HEK293T (cell line): ENCODE data around the gene RPTOR.

ENCODE experiments used
- CTCF ChIA-PET: fragments of 350-600 bp; formaldehyde crosslinking; extraction: SDS; loops from one replicate; lab custom pipeline; 2021; ENCODE audit warnings: antibody characterized with exemption, inconsistent platforms; lab: Yijun Ruan, JAX
- POLR2A ChIA-PET: fragments of 350-600 bp; formaldehyde crosslinking; extraction: SDS; loops from one replicate; lab custom pipeline; 2020; ENCODE audit warnings: antibody characterized with exemption, inconsistent platforms; lab: Yijun Ruan, JAX
- DNase-seq: peaks from one replicate; pipeline ENCODE4 v3.0.0; 2012; ENCODE audit warnings: mixed read lengths; ENCODE audit errors: extremely low spot score
- ARNT ChIP-seq: fragments of 450-650 bp; IDR thresholded peaks from 2 replicates; pipeline ENCODE4 v1.6.1; 2017; ENCODE audit warnings: mild to moderate bottlenecking
- BHLHE40 ChIP-seq: fragments of 450-650 bp; IDR thresholded peaks from 2 replicates; pipeline ENCODE4 v1.6.1; 2016; ENCODE audit warnings: mild to moderate bottlenecking, moderate library complexity, borderline replicate concordance
- CTBP1 ChIP-seq: fragments of 450-650 bp; IDR thresholded peaks from 2 replicates; pipeline ENCODE4 v1.6.1; 2016; ENCODE audit warnings: borderline replicate concordance
- ELF4 ChIP-seq: fragments of 450-650 bp; IDR thresholded peaks from 2 replicates; pipeline ENCODE4 v1.6.1; 2017; ENCODE audit warnings: antibody characterized with exemption
- FOXA1 ChIP-seq: fragments of 450-650 bp; IDR thresholded peaks from 2 replicates; pipeline ENCODE4 v1.6.1; 2016; ENCODE audit warnings: mild to moderate bottlenecking
- FOXK2 ChIP-seq: fragments of 450-650 bp; IDR thresholded peaks from 2 replicates; pipeline ENCODE4 v1.6.1; 2016; ENCODE audit warnings: mild to moderate bottlenecking
- FOXM1 ChIP-seq: fragments of 450-650 bp; IDR thresholded peaks from 2 replicates; pipeline ENCODE4 v1.6.1; 2017; ENCODE audit warnings: mild to moderate bottlenecking, borderline replicate concordance
- HDGF ChIP-seq: fragments of 450-650 bp; IDR thresholded peaks from 2 replicates; pipeline ENCODE4 v1.6.1; 2017; ENCODE audit warnings: antibody characterized with exemption, borderline replicate concordance
- L3MBTL2 ChIP-seq: fragments of 450-650 bp; conservative IDR thresholded peaks from 2 replicates; pipeline ENCODE4 v1.6.1; 2016; ENCODE audit warnings: mild to moderate bottlenecking
- LEF1 ChIP-seq: fragments of 450-650 bp; IDR thresholded peaks from 2 replicates; pipeline ENCODE4 v1.6.1; 2017; ENCODE audit warnings: mild to moderate bottlenecking, borderline replicate concordance
- NFRKB ChIP-seq: fragments of 450-650 bp; IDR thresholded peaks from 2 replicates; pipeline ENCODE4 v1.6.1; 2016; ENCODE audit warnings: mild to moderate bottlenecking, moderate library complexity
- PKNOX1 ChIP-seq: fragments of 450-650 bp; IDR thresholded peaks from 2 replicates; pipeline ENCODE4 v1.6.1; 2016
- SP1 ChIP-seq: fragments of 450-650 bp; IDR thresholded peaks from 2 replicates; pipeline ENCODE4 v1.6.1; 2017
- SUZ12 ChIP-seq: fragments of 450-650 bp; IDR thresholded peaks from 2 replicates; pipeline ENCODE4 v1.6.1; 2016; ENCODE audit warnings: mild to moderate bottlenecking
- TARDBP ChIP-seq: fragments of 450-650 bp; IDR thresholded peaks from 2 replicates; pipeline ENCODE4 v1.6.1; 2016
- ZNF384 ChIP-seq: fragments of 450-650 bp; IDR thresholded peaks from 2 replicates; pipeline ENCODE4 v1.6.1; 2016

Gene RPTOR

GRCh38 chr17:80608326-80608725 is 63.7 kb downstream of the RPTOR start:
- CTCF ChIA-PET, result no interaction called here
- POLR2A ChIA-PET, result no interaction called here
- DNase-seq, result no peak
- TF ChIP-seq ZNF384 (no peak), NFRKB (no peak), TARDBP (no peak), SUZ12 (no peak), PKNOX1 (no peak), FOXK2 (no peak), L3MBTL2 (no peak), ELF4 (no peak), FOXA1 (no peak), LEF1 (no peak), FOXM1 (no peak), SP1 (no peak), ARNT (no peak), BHLHE40 (no peak)

- POLR2A ChIA-PET, result no interaction called here
- no peak for DNase-seq
- CTCF ChIA-PET, result no interaction called here
- TF ChIP-seq FOXM1 (no peak), LEF1 (no peak), FOXK2 (no peak)
Observed at GRCh38 chr17:80609757-80610156, 65.1 kb downstream of the RPTOR start.

GRCh38 chr17:80611816-80612215 is 67.2 kb downstream of the RPTOR start:
- TF ChIP-seq FOXA1 (no peak), ZNF384 (no peak), L3MBTL2 (no peak), NFRKB (no peak), PKNOX1 (no peak), ELF4 (no peak), FOXM1 (no peak), BHLHE40 (no peak), CTBP1 (no peak), TARDBP (no peak), LEF1 (no peak), SUZ12 (no peak), ARNT (no peak), HDGF (no peak), FOXK2 (no peak), SP1 (no peak)
- no peak for DNase-seq
- ChIA-PET POLR2A (no interaction called here), CTCF (no interaction called here)

- DNase-seq, result no peak
- POLR2A ChIA-PET, result no interaction called here
- TF ChIP-seq NFRKB (no peak), SP1 (no peak), TARDBP (no peak), PKNOX1 (no peak), HDGF (no peak), ELF4 (no peak), FOXM1 (no peak), ZNF384 (no peak), ARNT (no peak), CTBP1 (no peak), FOXK2 (no peak)
- CTCF ChIA-PET, result interaction anchor here (0.7 kb wide), 1 partner anchor 30 kb away, joined by 3 read pairs; no protein-coding TSS in a partner anchor
Observed at GRCh38 chr17:80612997-80613731, 68.5 kb downstream of the RPTOR start.

GRCh38 chr17:80613732-80614071 is 69.1 kb downstream of the RPTOR start:
- ChIA-PET POLR2A (no interaction called here), CTCF (no interaction called here)
- TF ChIP-seq CTBP1 (no peak), FOXM1 (no peak), SP1 (no peak), L3MBTL2 (no peak), PKNOX1 (no peak), LEF1 (no peak), HDGF (no peak), ELF4 (no peak), SUZ12 (no peak), NFRKB (no peak), ZNF384 (no peak), FOXA1 (no peak), ARNT (no peak), BHLHE40 (no peak), TARDBP (no peak), FOXK2 (no peak)
- DNase-seq, result no peak
